Rectal smooth muscle tissue (tissue), 1 donor: Measurements from ENCODE around the gene SLC25A22.
A peak's percentile ranks its signal among the peaks of the same experiment; 100 is the strongest.

Experiments used
- H3K27ac ChIP-seq: one replicate; pipeline ENCODE4 v1.7.0; 2013; ENCODE audit warnings: low read depth, low read length, inconsistent platforms
- H3K27me3 ChIP-seq: one replicate; pipeline ENCODE4 v1.7.0; 2013; ENCODE audit warnings: low read length; ENCODE audit not compliant: control insufficient read depth, insufficient read depth
- H3K36me3 ChIP-seq: one replicate; pipeline ENCODE4 v1.7.0; 2013; ENCODE audit warnings: low read length; ENCODE audit not compliant: control insufficient read depth, insufficient read depth
- H3K4me1 ChIP-seq: one replicate; pipeline ENCODE4 v1.7.0; 2013; ENCODE audit warnings: low read length; ENCODE audit not compliant: control insufficient read depth, insufficient read depth
- H3K4me3 ChIP-seq: one replicate; pipeline ENCODE4 v1.7.0; 2013; ENCODE audit warnings: low read length
- H3K9ac ChIP-seq: one replicate; pipeline ENCODE4 v1.7.0; 2013; ENCODE audit warnings: low read length

Gene SLC25A22

GRCh38 chr11:824292-824880, 26.3 kb upstream of the SLC25A22 start:
- Histone ChIP-seq H3K27me3 (peaks cover 20% of the 10 kb centered on the region), H3K9ac (no peak overlapping the region), H3K27ac (no peak overlapping the region), H3K4me3 (no peak overlapping the region), H3K4me1 (peaks cover 13% of the 10 kb centered on the region), H3K36me3 (peaks cover 13% of the 10 kb centered on the region)

- H3K4me3 ChIP-seq: no peak overlapping the region
- H3K36me3 ChIP-seq: peaks cover 13% of the 10 kb centered on the region
Observed at GRCh38 chr11:823441-824291, 25.6 kb upstream of the SLC25A22 start.

GRCh38 chr11:821512-822371, 23.7 kb upstream of the SLC25A22 start:
- H3K27me3 ChIP-seq: no peaks in the 10 kb centered on the region
- H3K36me3 ChIP-seq: peaks cover 13% of the 10 kb centered on the region
- peak overlapping the region; percentile 85 for H3K4me3 ChIP-seq
- no peak overlapping the region for H3K27ac ChIP-seq
- H3K4me1 ChIP-seq: peaks cover 18% of the 10 kb centered on the region
- no peak overlapping the region for H3K9ac ChIP-seq

More at GRCh38 chr11:823441-824291, 25.6 kb upstream of the SLC25A22 start:
- Histone ChIP-seq H3K4me1 (peaks cover 17% of the 10 kb centered on the region), H3K27ac (no peak overlapping the region), H3K27me3 (peaks cover 13% of the 10 kb centered on the region), H3K9ac (no peak overlapping the region)

GRCh38 chr11:820655-821511, 22.8 kb upstream of the SLC25A22 start:
- Histone ChIP-seq H3K27me3 (no peaks in the 10 kb centered on the region), H3K27ac (peak overlapping the region; percentile 92), H3K4me3 (peak overlapping the region; percentile 85), H3K36me3 (peaks cover 13% of the 10 kb centered on the region), H3K4me1 (peaks cover 18% of the 10 kb centered on the region), H3K9ac (peak overlapping the region; percentile 77)

- Histone ChIP-seq H3K27me3 (no peaks in the 10 kb centered on the region), H3K9ac (peak overlapping the region; percentile 77), H3K4me1 (peaks cover 18% of the 10 kb centered on the region), H3K36me3 (peaks cover 12% of the 10 kb centered on the region), H3K4me3 (peak overlapping the region; percentile 85), H3K27ac (peak overlapping the region; percentile 92)
Observed at GRCh38 chr11:819943-820649, 22.0 kb upstream of the SLC25A22 start.

- H3K27ac ChIP-seq: peak overlapping the region; percentile 92
- H3K4me3 ChIP-seq: peak overlapping the region; percentile 85
- H3K36me3 ChIP-seq: peaks cover 7% of the 10 kb centered on the region
- peaks cover 18% of the 10 kb centered on the region for H3K4me1 ChIP-seq
- H3K9ac ChIP-seq: peak overlapping the region; percentile 77
- no peaks in the 10 kb centered on the region for H3K27me3 ChIP-seq
Observed at GRCh38 chr11:819129-819931, 21.2 kb upstream of the SLC25A22 start.

GRCh38 chr11:818396-819128, 20.5 kb upstream of the SLC25A22 start, which contains the start of gene PNPLA2:
Gene PNPLA2, plus strand, starts transcription at chr11:818914. Its CDS starts 805 bp downstream, at chr11:819719.
- peak within 1 kb of the TSS; percentile 77 for H3K9ac ChIP-seq
- H3K4me3 ChIP-seq: peak within 1 kb of the TSS; percentile 85
- peaks cover 5% of the 10 kb centered on the region for H3K36me3 ChIP-seq
- peaks cover 18% of the 10 kb centered on the region for H3K4me1 ChIP-seq
- H3K27ac ChIP-seq: peak within 1 kb of the TSS; percentile 92
- H3K27me3 ChIP-seq: no peaks in the 10 kb centered on the region

GRCh38 chr11:816433-816779, 18.3 kb upstream of the SLC25A22 start:
- H3K4me3 ChIP-seq: no peak overlapping the region
- peaks cover 21% of the 10 kb centered on the region for H3K36me3 ChIP-seq
- peaks cover 16% of the 10 kb centered on the region for H3K4me1 ChIP-seq
- no peak overlapping the region for H3K9ac ChIP-seq
- H3K27ac ChIP-seq: no peak overlapping the region
- H3K27me3 ChIP-seq: no peaks in the 10 kb centered on the region

GRCh38 chr11:815675-816432, 17.8 kb upstream of the SLC25A22 start:
- Histone ChIP-seq H3K27ac (no peak overlapping the region), H3K36me3 (peaks cover 23% of the 10 kb centered on the region), H3K4me3 (no peak overlapping the region), H3K27me3 (no peaks in the 10 kb centered on the region), H3K4me1 (peaks cover 14% of the 10 kb centered on the region), H3K9ac (no peak overlapping the region)
